ENCODE data around the gene FAM180A. TPM values are rescaled to one million over a fixed set of nuclear protein-coding genes. Genes with fewer than 3 reads are reported as not detected.

FAM180A gene
- total and polyA plus RNA-seq, 10 of the 15 experiments (the other 5 are each of a cell fraction or from before 2014, with no cell fraction given): not detected

DNA sequence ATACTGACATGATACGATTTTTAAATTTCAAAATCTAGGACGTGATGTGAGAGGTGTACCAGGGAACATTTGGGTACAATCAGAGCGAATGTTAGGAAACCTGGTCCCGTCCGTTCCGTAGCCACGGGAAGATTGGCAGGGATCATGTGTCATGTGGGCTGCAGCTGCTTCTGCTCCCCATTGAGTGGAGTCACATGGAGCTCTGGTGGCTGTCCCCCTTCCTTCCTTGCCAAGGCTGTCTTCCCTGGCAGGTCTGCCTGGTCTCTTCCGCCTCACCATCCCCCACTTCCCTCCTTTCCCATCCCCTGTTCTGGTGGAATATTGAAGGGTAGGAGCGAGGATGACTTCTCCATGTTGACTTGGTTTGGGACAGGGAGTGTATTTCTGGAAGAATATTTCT is 33.8 kb upstream of the FAM180A start (continued):
- TF ChIP-seq SIN3A (IDR thresholded peaks at IDR 0.05; ENCODE audit: low read depth, low read length): no peak
- TF ChIP-seq NFYA (IDR thresholded peaks at IDR 0.05; ENCODE audit: borderline replicate concordance, low read depth, low read length): no peak
- TF ChIP-seq CREB1 (IDR thresholded peaks at IDR 0.05; ENCODE audit: low read depth): no peak
- no peak for TF ChIP-seq RB1 (IDR thresholded peaks at IDR 0.05; ENCODE audit: borderline replicate concordance)

DNA sequence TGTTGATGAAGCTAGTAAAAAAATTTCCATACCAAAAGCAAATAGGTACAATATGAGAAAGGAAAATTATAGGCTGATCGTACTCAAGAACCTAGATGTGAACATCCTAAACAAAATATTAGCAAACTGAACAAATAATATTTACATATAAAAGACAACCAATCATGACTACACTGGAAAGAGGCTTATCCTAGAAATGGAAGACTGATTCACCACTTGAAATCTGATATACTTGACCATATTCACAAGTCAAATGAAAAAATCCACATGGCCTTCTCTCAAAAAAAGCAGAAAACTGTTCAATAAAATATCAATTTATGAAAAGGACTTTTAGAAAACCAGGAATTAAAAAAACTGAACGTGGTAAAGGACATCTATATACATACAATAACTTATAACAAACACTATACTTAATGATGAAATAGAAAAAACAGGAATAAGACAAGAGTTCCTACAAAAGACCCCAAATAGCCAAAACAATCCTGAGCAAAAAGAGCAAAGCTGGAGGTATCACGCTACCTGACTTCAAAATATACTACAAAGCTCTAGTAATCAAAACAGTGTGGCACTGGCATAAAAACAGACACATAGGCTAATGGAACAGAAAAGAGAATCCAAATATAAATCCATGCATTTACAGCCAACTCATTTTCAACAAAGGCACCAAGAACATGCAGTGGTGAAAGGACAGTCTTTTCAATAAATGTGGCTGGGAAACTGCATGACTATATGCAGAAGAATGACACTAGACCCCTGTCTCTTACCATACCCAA is 29.2 kb upstream of the FAM180A start:
- in situ Hi-C loops (cut with MboI): no loop called here
- ChIA-PET SMC1A (ENCODE audit: uncharacterized antibody, unreplicated experiment) (interaction anchor here (0.7 kb wide), 1 partner anchor 41 kb away, joined by 3 read pairs; no protein-coding TSS in a partner anchor), POLR2A (no interaction called here), CTCF (no interaction called here), RAD21 (ENCODE audit: unreplicated experiment) (interaction anchor here (0.8 kb wide), 1 partner anchor 105 kb away, joined by 3 read pairs; no protein-coding TSS in a partner anchor)
- no TSS peak for BruUV-seq (replicated peaks)
- Histone ChIP-seq H3K4me1 (ENCODE audit: control insufficient read depth, insufficient read depth, low read length) (no peaks in the 10 kb centered on the region), H3K4me3 (no peak overlapping the region), H2AFZ (ENCODE audit: control insufficient read depth, low read depth, low read length) (no peak overlapping the region), H3K79me2 (ENCODE audit: control insufficient read depth, insufficient read depth, low read length) (no peaks in the 10 kb centered on the region), H3K27ac (ENCODE audit: control insufficient read depth, insufficient read depth) (no peak overlapping the region), H3K4me2 (ENCODE audit: control insufficient read depth, insufficient read depth) (no peak overlapping the region), H4K20me1 (ENCODE audit: control insufficient read depth, insufficient read depth) (no peaks in the 10 kb centered on the region), H3K27me3 (replicated peaks in 1 of 2; ENCODE audit: control insufficient read depth in 2 of 2, insufficient read depth in 2 of 2, low read length in 1 of 2) (no peaks in the 10 kb centered on the region), H3K9me3 (replicated peaks; ENCODE audit: control insufficient read depth, insufficient read depth, low read length) (no peaks in the 10 kb centered on the region; the same call in 2 of the 3 replicates), H3K36me3 (ENCODE audit: control insufficient read depth in 2 of 2, insufficient read depth in 2 of 2, low read length in 1 of 2) (no peaks in the 10 kb centered on the region), H3K9ac (ENCODE audit: control insufficient read depth, insufficient read depth, low read length) (no peak overlapping the region)
- TF ChIP-seq TAF1 (IDR thresholded peaks at IDR 0.05; ENCODE audit: borderline replicate concordance, low read depth, low read length) (no peak), NFXL1 (IDR thresholded peaks at IDR 0.05; ENCODE audit: borderline replicate concordance) (no peak), HDGF (IDR thresholded peaks at IDR 0.05) (no peak), MTA2 (IDR thresholded peaks at IDR 0.05; ENCODE audit: low read depth) (no peak), SMC3 (IDR thresholded peaks at IDR 0.05; ENCODE audit: borderline replicate concordance, low read length) (no peak), MYB (IDR thresholded peaks at IDR 0.05; ENCODE audit: borderline replicate concordance, low read depth, low read length) (no peak), ATF7 (IDR thresholded peaks at IDR 0.05; ENCODE audit: low read depth) (no peak), POLR2A (IDR thresholded peaks at IDR 0.05; ENCODE audit: low read depth, low read length) (no peak), IKZF2 (IDR thresholded peaks at IDR 0.05) (no peak), HSF1 (IDR thresholded peaks at IDR 0.05; ENCODE audit: low read depth, low read length) (no peak), USF2 (IDR thresholded peaks at IDR 0.05; ENCODE audit: borderline replicate concordance, low read depth, low read length) (no peak), KAT2A (conservative IDR thresholded peaks at IDR 0.05; ENCODE audit: control insufficient read depth, low read depth, low read length) (no peak), ZZZ3 (IDR thresholded peaks at IDR 0.05; ENCODE audit: control insufficient read depth, insufficient read length, low read depth) (no peak)
- TF ChIP-seq, protein P1, sequence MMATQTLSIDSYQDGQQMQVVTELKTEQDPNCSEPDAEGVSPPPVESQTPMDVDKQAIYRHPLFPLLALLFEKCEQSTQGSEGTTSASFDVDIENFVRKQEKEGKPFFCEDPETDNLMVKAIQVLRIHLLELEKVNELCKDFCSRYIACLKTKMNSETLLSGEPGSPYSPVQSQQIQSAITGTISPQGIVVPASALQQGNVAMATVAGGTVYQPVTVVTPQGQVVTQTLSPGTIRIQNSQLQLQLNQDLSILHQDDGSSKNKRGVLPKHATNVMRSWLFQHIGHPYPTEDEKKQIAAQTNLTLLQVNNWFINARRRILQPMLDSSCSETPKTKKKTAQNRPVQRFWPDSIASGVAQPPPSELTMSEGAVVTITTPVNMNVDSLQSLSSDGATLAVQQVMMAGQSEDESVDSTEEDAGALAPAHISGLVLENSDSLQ (IDR thresholded peaks at IDR 0.05): no peak
- DNase-seq (ENCODE audit: low read depth, low spot score) (no peak), FAIRE-seq (no peak), ATAC-seq (no peak)
- intact Hi-C loops (cut with micrococcal nuclease; ENCODE audit: unreplicated experiment): no loop called here
- WGBS (ENCODE audit: insufficient coverage, insufficient replicate concordance, low lambda C conversion rate, missing lambda C conversion rate): 55% methylated on average over 3 of the region's 3 CpGs

Measured in GM12878 (cell line).